Body of pancreas (tissue), 4 donors: ENCODE measurements around the gene GTPBP8.

ENCODE experiments used
- CTCF ChIP-seq, 7 experiments: fragments of 450-650 bp in 4 of 7; fragments of 200-600 bp in 3 of 7; sonication (generic) in 3 of 7; IDR thresholded peaks; one replicate each; pipeline ENCODE4 v1.5.1; 2016 to 2019; ENCODE audit warnings: antibody characterized with exemption in 7 of 7
- POLR2A ChIP-seq, 3 donors: fragments of 450-650 bp; IDR thresholded peaks; one replicate each; pipeline ENCODE4 v1.6.1; 2016; ENCODE audit warnings: antibody characterized with exemption in 3 of 3, mild to moderate bottlenecking in 2 of 3

DNA sequence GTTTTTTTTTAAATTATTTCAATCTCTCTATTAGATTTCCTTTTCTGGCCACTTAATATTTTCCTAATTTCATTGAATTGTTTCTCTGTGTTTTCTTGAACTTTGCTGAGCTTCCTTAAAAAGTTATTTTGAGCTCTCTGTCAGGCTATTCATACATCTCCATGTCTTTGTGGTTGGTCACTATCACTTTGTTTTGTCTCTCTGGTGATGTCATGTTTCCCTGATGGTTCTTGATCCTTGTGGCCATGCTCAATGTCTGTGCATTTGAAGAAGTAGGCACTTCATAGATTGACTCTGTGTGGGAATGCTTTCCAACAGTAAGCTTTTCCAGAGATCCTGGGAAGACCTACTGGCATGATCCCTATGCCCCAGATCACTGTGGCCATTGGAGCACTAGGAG lies 34.4 kb upstream of the GTPBP8 start:
- no peak for TF ChIP-seq CTCF (IDR thresholded peaks at IDR 0.05)
- TF ChIP-seq POLR2A (IDR thresholded peaks at IDR 0.05): no peak
